Vagina (tissue), 2 donors: ENCODE results near the gene DYRK1B.

Source experiments
- CTCF ChIP-seq, 3 experiments: fragments of 450-650 bp in 2 of 3; fragments of 200-600 bp in 1 of 3; sonication (generic) in 1 of 3; IDR thresholded peaks; one replicate each; pipeline ENCODE4 v1.5.1; 2017 to 2019; ENCODE audit warnings: antibody characterized with exemption in 3 of 3, mild to moderate bottlenecking in 2 of 3, moderate library complexity in 2 of 3
- POLR2A ChIP-seq, 2 donors: fragments of 450-650 bp; IDR thresholded peaks; one replicate each; pipeline ENCODE4 v1.6.1; 2017; ENCODE audit warnings: antibody characterized with exemption in 2 of 2, mild to moderate bottlenecking in 2 of 2, moderate library complexity in 2 of 2

GRCh38 chr19:39805104-39805503 is 28.9 kb downstream of the DYRK1B start:
- TF ChIP-seq CTCF (IDR thresholded peaks at IDR 0.05) (no peak), POLR2A (IDR thresholded peaks at IDR 0.05) (no peak)
